ENCODE results near the gene PEX26.

DNA sequence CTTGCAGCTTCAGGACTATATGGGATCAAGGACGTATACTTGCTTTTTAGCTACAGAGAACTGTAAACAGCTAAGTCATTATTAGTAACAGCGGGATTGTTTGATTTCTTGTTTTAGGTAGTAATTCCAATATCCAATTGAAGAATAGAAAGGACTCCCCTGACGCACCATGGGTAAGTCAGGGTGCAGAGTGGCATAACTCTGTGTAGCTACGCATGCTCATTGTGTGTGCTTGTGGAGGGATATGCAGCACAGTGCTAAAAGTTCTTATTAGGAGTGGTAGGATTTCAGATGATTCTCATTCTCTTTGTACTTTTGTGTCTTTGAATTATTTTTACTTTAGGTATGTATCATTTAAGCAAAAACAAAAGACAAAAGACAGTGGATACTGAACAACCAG is 7.7 kb upstream of the PEX26 start:
- TF ChIP-seq CTCF (IDR thresholded peaks at IDR 0.05; ENCODE audit: borderline replicate concordance, extremely low read depth, low read length, poor library complexity, severe bottlenecking) (no peak), EZH2 (IDR thresholded peaks at IDR 0.05; ENCODE audit: borderline replicate concordance, low read depth, low read length, severe bottlenecking) (no peak)

Data from DND-41 (cell line).